ENCODE results near the gene LRRC38.

The LRRC38 gene

DNA sequence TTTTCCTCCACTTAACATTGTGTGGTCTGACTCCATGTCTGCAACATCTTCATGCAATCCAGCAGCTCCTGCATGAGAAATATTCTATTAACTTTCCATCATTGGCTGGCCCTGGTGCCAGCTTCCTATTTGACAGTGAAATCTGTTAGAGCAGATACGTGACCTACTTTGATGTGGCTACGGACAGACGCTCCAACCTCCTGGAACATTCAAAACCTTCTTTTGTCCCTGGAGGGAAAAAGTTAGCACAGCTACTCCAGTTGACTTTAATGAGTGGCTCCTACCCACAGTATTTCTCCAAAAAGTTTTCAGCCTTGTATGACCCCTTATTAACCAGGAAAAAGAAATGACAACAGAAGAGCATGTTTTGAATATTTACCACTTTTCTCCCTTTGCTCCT, 81.6 kb downstream of the LRRC38 start:
- DNase-seq, result no peak
- intact Hi-C loops (cut with DNase I; ENCODE audit: low total_unique reads), result no loop called here
- TF ChIP-seq, protein P1, sequence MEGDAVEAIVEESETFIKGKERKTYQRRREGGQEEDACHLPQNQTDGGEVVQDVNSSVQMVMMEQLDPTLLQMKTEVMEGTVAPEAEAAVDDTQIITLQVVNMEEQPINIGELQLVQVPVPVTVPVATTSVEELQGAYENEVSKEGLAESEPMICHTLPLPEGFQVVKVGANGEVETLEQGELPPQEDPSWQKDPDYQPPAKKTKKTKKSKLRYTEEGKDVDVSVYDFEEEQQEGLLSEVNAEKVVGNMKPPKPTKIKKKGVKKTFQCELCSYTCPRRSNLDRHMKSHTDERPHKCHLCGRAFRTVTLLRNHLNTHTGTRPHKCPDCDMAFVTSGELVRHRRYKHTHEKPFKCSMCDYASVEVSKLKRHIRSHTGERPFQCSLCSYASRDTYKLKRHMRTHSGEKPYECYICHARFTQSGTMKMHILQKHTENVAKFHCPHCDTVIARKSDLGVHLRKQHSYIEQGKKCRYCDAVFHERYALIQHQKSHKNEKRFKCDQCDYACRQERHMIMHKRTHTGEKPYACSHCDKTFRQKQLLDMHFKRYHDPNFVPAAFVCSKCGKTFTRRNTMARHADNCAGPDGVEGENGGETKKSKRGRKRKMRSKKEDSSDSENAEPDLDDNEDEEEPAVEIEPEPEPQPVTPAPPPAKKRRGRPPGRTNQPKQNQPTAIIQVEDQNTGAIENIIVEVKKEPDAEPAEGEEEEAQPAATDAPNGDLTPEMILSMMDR (IDR thresholded peaks at IDR 0.05), result no peak
- no peaks in the 10 kb centered on the region for H3K4me1 ChIP-seq
- H3K9me3 ChIP-seq, result peaks cover 0 to 9% (median 0%) of the 10 kb centered on the region in 3 donors
- H3K27me3 ChIP-seq, result peaks cover 0 to 31% of the 10 kb centered on the region in 2 donors
- no peaks in the 10 kb centered on the region for H3K36me3 ChIP-seq
- H3K4me3 ChIP-seq, result no peak overlapping the region
- H3K27ac ChIP-seq, result no peak overlapping the region

DNA sequence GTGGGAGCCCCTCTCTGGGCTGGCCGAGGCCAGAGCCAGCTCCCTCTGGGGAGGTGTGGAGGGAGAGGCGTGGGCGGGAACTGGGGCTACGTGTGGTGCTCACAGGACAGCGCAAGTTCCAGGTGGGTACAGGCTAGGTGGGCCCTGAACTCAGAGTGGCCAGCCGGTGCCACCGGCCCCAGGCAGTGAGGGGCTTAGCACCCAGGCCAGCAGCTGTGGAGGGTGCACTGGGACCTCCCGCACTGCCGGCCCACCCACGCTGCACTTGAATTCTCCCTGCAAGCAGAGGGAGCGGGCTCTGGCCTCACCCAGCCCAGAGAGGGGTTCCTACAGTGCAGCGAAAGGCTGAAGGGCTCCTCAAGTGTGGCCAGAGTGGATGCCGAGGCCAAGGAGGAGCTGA, 83.3 kb downstream of the LRRC38 start:
- H3K27ac ChIP-seq, result no peak overlapping the region
- no peaks in the 10 kb centered on the region for H3K4me1 ChIP-seq
- intact Hi-C loops (cut with DNase I; ENCODE audit: low total_unique reads), result no loop called here
- TF ChIP-seq, protein P1 (IDR thresholded peaks at IDR 0.05), result no peak
- H3K9me3 ChIP-seq, result peaks cover 0 to 9% (median 0%) of the 10 kb centered on the region in 3 donors
- no peak overlapping the region for H3K4me3 ChIP-seq
- H3K36me3 ChIP-seq, result no peaks in the 10 kb centered on the region
- no peak for DNase-seq
- H3K27me3 ChIP-seq, result peaks cover 0 to 21% of the 10 kb centered on the region in 2 donors
